GM12878 (cell line): ENCODE measurements around the gene NAP1L1. TPM values are rescaled to one million over a fixed set of nuclear protein-coding genes. Genes with fewer than 3 reads are reported as not detected.

Experiments
- ATAC-seq: fragments of 200-7000 bp; cut with Tn5 transposase; 3 replicates; pipeline ENCODE4 v1.9.1; 2020; ENCODE audit warnings: mild to moderate bottlenecking, moderate library complexity
- BruUV-seq: library from RNA; stranded (reverse); fragments of 400-500 nt; replicated peaks from 2 replicates; lab custom pipeline; 2021; lab: Mats Ljungman, UMichigan
- CTCF ChIA-PET: fragments of 300-600 bp; sonication (Branson Sonifier 250); formaldehyde crosslinking; extraction: SDS; loops from one replicate; lab custom pipeline; 2021; ENCODE audit warnings: inconsistent platforms; lab: Yijun Ruan, JAX
- POLR2A ChIA-PET: fragments of 350-600 bp; formaldehyde crosslinking; extraction: SDS; loops from one replicate; lab custom pipeline; 2021; ENCODE audit warnings: inconsistent platforms; lab: Charles Lee
- RAD21 ChIA-PET: fragments of 300-600 bp; sonication (Branson Sonifier 250); formaldehyde crosslinking; loops from one replicate; lab custom pipeline; 2023; ENCODE audit warnings: antibody characterized with exemption; ENCODE audit not compliant: unreplicated experiment; lab: Charles Lee
- SMC1A ChIA-PET: fragments of 300-600 bp; sonication (Branson Sonifier 250); formaldehyde crosslinking; loops from one replicate; lab custom pipeline; 2023; ENCODE audit not compliant: unreplicated experiment, uncharacterized antibody; lab: Charles Lee
- DNase-seq: peaks from one replicate; pipeline ENCODE4 v3.0.0-alpha.2; 2011; ENCODE audit warnings: low read depth, low spot score
- FAIRE-seq: peaks from 3 replicates; lab custom pipeline; 2011; peaks lifted over from hg19 to GRCh38; lab: Jason Lieb, UNC
- H2AFZ ChIP-seq: 2 replicates; pipeline ENCODE4 v1.6.0; 2011; ENCODE audit warnings: low read depth, low read length, control low read depth; ENCODE audit not compliant: control insufficient read depth
- H3K27ac ChIP-seq: 2 replicates; pipeline ENCODE4 v1.5.1; 2011; ENCODE audit warnings: control low read depth; ENCODE audit not compliant: control insufficient read depth, insufficient read depth
- H3K27me3 ChIP-seq, 2 experiments: replicated peaks in 1 of 2; 2 replicates each; pipeline versions ENCODE4 v1.6.0 to v1.6.1; 2011; ENCODE audit warnings: low read length in 1 of 2; ENCODE audit not compliant: control insufficient read depth in 2 of 2, insufficient read depth in 2 of 2
- H3K36me3 ChIP-seq, 2 experiments: 2 replicates each; pipeline ENCODE4 v1.5.1; 2011; ENCODE audit warnings: low read length in 1 of 2; ENCODE audit not compliant: control insufficient read depth in 2 of 2, insufficient read depth in 2 of 2
- H3K4me1 ChIP-seq: 2 replicates; pipeline ENCODE4 v1.6.1; 2011; ENCODE audit warnings: mild to moderate bottlenecking, low read length, moderate library complexity, mixed read lengths; ENCODE audit not compliant: control insufficient read depth, insufficient read depth
- H3K4me2 ChIP-seq: 2 replicates; pipeline ENCODE4 v1.6.0; 2011; ENCODE audit warnings: control low read depth; ENCODE audit not compliant: control insufficient read depth, insufficient read depth
- H3K4me3 ChIP-seq: fragments of 200-600 bp; sonication (generic); 2 replicates; pipeline ENCODE4 v1.5.1; 2016
- H3K79me2 ChIP-seq: 2 replicates; pipeline ENCODE4 v1.6.0; 2011; ENCODE audit warnings: low read length; ENCODE audit not compliant: control insufficient read depth, insufficient read depth
- H3K9ac ChIP-seq: 2 replicates; pipeline ENCODE4 v1.8.0; 2011; ENCODE audit warnings: low read length, control low read depth, mixed read lengths; ENCODE audit not compliant: control insufficient read depth, insufficient read depth
- H3K9me3 ChIP-seq: replicated peaks from 3 replicates; pipeline ENCODE4 v1.5.1; 2011; ENCODE audit warnings: mild to moderate bottlenecking, low read length; ENCODE audit not compliant: control insufficient read depth, insufficient read depth
- H4K20me1 ChIP-seq: 2 replicates; pipeline ENCODE4 v1.6.0; 2011; ENCODE audit not compliant: control insufficient read depth, insufficient read depth
- ESRRA ChIP-seq: IDR thresholded peaks from 2 replicates; pipeline ENCODE4 v1.6.1; 2012; ENCODE audit warnings: mild to moderate bottlenecking, low read length, improper control_type of control experiment
- KAT2A ChIP-seq: conservative IDR thresholded peaks from 2 replicates; pipeline ENCODE4 v1.6.1; 2011; ENCODE audit warnings: low read depth, low read length; ENCODE audit not compliant: control insufficient read depth
- RUNX3 ChIP-seq: IDR thresholded peaks from 2 replicates; pipeline ENCODE4 v1.6.1; 2012; ENCODE audit warnings: low read length, inconsistent platforms
- WGBS: methylation state at CpG from one replicate; pipeline ENCODE4 v1.1.6; 2016; ENCODE audit warnings: low lambda C conversion rate; ENCODE audit not compliant: insufficient replicate concordance, insufficient coverage; ENCODE audit errors: missing lambda C conversion rate; 5-methylcytosine and 5-hydroxymethylcytosine counted together
- in situ Hi-C: fragments of 300-500 bp; cut with MboI; formaldehyde crosslinking; loops from 9 replicates; pipeline ENCODE4 v1.14.3; 2018; ENCODE audit warnings: mixed read lengths
- intact Hi-C: fragments of 100-400 bp; cut with micrococcal nuclease; formaldehyde crosslinking; loops from one replicate; pipeline ENCODE4 v1.14.2; 2022; ENCODE audit not compliant: unreplicated experiment
- polyA plus RNA-seq, 11 experiments: library from polyadenylated mRNA; depleted of rRNA in 4 of 11; unstranded in 6 of 11; stranded (reverse) in 5 of 11; fragments of >200 nt; fragmentation: Nextera tagmentation in 4 of 11; fragmentation: Illumina TruSeq in 1 of 11; extraction: Ambion mirVana in 4 of 11; extraction: Trizol in 1 of 11; gene quantifications; 1 replicate in 1 of 11; 2 replicates in 10 of 11; pipeline versions ENCODE4 v1.2.1 to v1.2.3, GENCODE V29; 2011 to 2016; ENCODE audit warnings: inconsistent platforms in 2 of 11, missing spikeins in 2 of 11, low read depth in 1 of 11
- total RNA-seq, 4 experiments: library from RNA; depleted of rRNA in 3 of 4; stranded (reverse); fragments of >200 nt in 3 of 4; fragmentation: Illumina TruSeq in 1 of 4; extraction: Trizol in 1 of 4; gene quantifications; 2 replicates each; pipeline versions ENCODE4 v1.2.1 to v1.2.3, GENCODE V29; 2013 to 2021

The NAP1L1 gene
- total and polyA plus RNA-seq, 10 of the 15 experiments (the other 5 are each of a cell fraction or from before 2014, with no cell fraction given) = 256 to 1,036 (median 536) TPM

GRCh38 chr12:76074701-76075336, 9.7 kb downstream of the NAP1L1 start:
- H3K4me2 ChIP-seq = peak overlapping the region; percentile 2; the same call in 1 of the 2 replicates
- no peaks in the 10 kb centered on the region; the same call in 1 of the 2 replicates for H4K20me1 ChIP-seq
- intact Hi-C loops (no loop called here), in situ Hi-C loops (loop anchor here (5.0 to 25.0 kb wide), 3 partner anchors 272 to 987 kb away; partner anchors contain the start of genes BBS10, E2F7 and OSBPL8)
- ChIA-PET CTCF (interaction anchor here (0.5 to 1.2 kb wide), 5 partner anchors 9 to 589 kb away, joined by 3 to 4 read pairs (median 3); no protein-coding TSS in a partner anchor), SMC1A (interaction anchor here (0.6 to 1.5 kb wide), 8 partner anchors 8 to 548 kb away, joined by 3 to 4 read pairs (median 3); no protein-coding TSS in a partner anchor), POLR2A (interaction anchor here (0.6 to 1.1 kb wide), 5 partner anchors 9 to 527 kb away, joined by 3 to 5 read pairs (median 3); no protein-coding TSS in a partner anchor), RAD21 (no interaction called here)
- H3K27ac ChIP-seq = no peak overlapping the region
- H3K79me2 ChIP-seq = peaks cover 98% of the 10 kb centered on the region
- TF ChIP-seq KAT2A (no peak), RUNX3 (peak; percentile 48; the same call in 1 of the 2 replicates)
- peak overlapping the region; percentile 13; the same call in 1 of the 2 replicates for H3K4me3 ChIP-seq
- H3K27me3 ChIP-seq = no peaks in the 10 kb centered on the region
- H3K36me3 ChIP-seq = peaks cover 0 to 6% of the 10 kb centered on the region in 2 experiments; a peak in 3 of 4 replicates
- peak; percentile 23 for FAIRE-seq
- ATAC-seq = peak; percentile 44
- H3K9ac ChIP-seq = no peak overlapping the region
- 89% methylated on average over 1 of the region's 1 CpG for WGBS
- H2AFZ ChIP-seq = no peak overlapping the region
- no TSS peak for BruUV-seq
- peaks cover 4% of the 10 kb centered on the region; the same call in 1 of the 2 replicates for H3K4me1 ChIP-seq
- no peak for DNase-seq
- no peaks in the 10 kb centered on the region; the same call in 1 of the 3 replicates for H3K9me3 ChIP-seq

- Histone ChIP-seq H3K4me1 (peaks cover 4% of the 10 kb centered on the region; the same call in 1 of the 2 replicates), H3K9me3 (no peaks in the 10 kb centered on the region; the same call in 1 of the 3 replicates), H3K79me2 (peaks cover 98% of the 10 kb centered on the region), H3K27me3 (no peaks in the 10 kb centered on the region), H4K20me1 (no peaks in the 10 kb centered on the region; the same call in 1 of the 2 replicates), H3K4me2 (no peak overlapping the region), H3K36me3 (peaks cover 0 to 4% of the 10 kb centered on the region in 2 experiments), H3K9ac (no peak overlapping the region), H3K27ac (no peak overlapping the region), H2AFZ (no peak overlapping the region), H3K4me3 (no peak overlapping the region)
- ATAC-seq (no peak), DNase-seq (no peak), FAIRE-seq (no peak)
- ChIA-PET SMC1A (interaction anchor here (1.5 to 1.6 kb wide), 2 partner anchors 37 to 272 kb away, joined by 3 to 6 read pairs; no protein-coding TSS in a partner anchor), POLR2A (interaction anchor here (0.6 to 1.1 kb wide), 2 partner anchors 10 to 27 kb away, joined by 4 read pairs; no protein-coding TSS in a partner anchor), CTCF (interaction anchor here (0.8 to 1.4 kb wide), 5 partner anchors 8 to 85 kb away, joined by 3 to 4 read pairs (median 3); no protein-coding TSS in a partner anchor), RAD21 (interaction anchor here (2.2 kb wide), 1 partner anchor 8 kb away, joined by 5 read pairs; no protein-coding TSS in a partner anchor)
- no peak for TF ChIP-seq ESRRA
- no TSS peak for BruUV-seq
- intact Hi-C loops = no loop called here
- in situ Hi-C loops = loop anchor here (5.0 kb wide), 1 partner anchor 484 kb away; the partner anchor contains the start of gene OSBPL8
Observed at GRCh38 chr12:76073561-76073960, 10.9 kb downstream of the NAP1L1 start.
